Smooth muscle cell of the brain vasculature (primary cell): ENCODE results near the gene AMIGO1.

Experiments
- DNase-seq: peaks from one replicate; pipeline ENCODE4 v3.0.0-alpha.2; 2012; ENCODE audit warnings: low read depth, low spot score

Gene AMIGO1

GRCh38 chr1:109532365-109533136, 23.0 kb upstream of the AMIGO1 start:
- peak; percentile 46 for DNase-seq

- DNase-seq: no peak
Measured at GRCh38 chr1:109531826-109532364, 22.4 kb upstream of the AMIGO1 start.

GRCh38 chr1:109531380-109531779, 21.9 kb upstream of the AMIGO1 start:
- DNase-seq: no peak

- no peak for DNase-seq
Measured at GRCh38 chr1:109530457-109531087, 21.0 kb upstream of the AMIGO1 start.

- DNase-seq: no peak
Measured at GRCh38 chr1:109529881-109530456, 20.4 kb upstream of the AMIGO1 start.

GRCh38 chr1:109528712-109529111, 19.2 kb upstream of the AMIGO1 start:
- DNase-seq: no peak

GRCh38 chr1:109527846-109528695, 18.5 kb upstream of the AMIGO1 start:
- no peak for DNase-seq

- no peak for DNase-seq
Measured at GRCh38 chr1:109527098-109527811, 17.7 kb upstream of the AMIGO1 start.

GRCh38 chr1:109523706-109524105, 14.2 kb upstream of the AMIGO1 start:
- DNase-seq: no peak

GRCh38 chr1:109522026-109522425, 12.5 kb upstream of the AMIGO1 start:
- DNase-seq: no peak

- no peak for DNase-seq
Measured at GRCh38 chr1:109521002-109521951, 11.8 kb upstream of the AMIGO1 start.

GRCh38 chr1:109517337-109517736, 7.8 kb upstream of the AMIGO1 start:
- no peak for DNase-seq

GRCh38 chr1:109516872-109517271, 7.3 kb upstream of the AMIGO1 start:
- DNase-seq: no peak

GRCh38 chr1:109514846-109515245, 5.3 kb upstream of the AMIGO1 start:
- DNase-seq: no peak

GRCh38 chr1:109513110-109513710, 3.7 kb upstream of the AMIGO1 start:
- DNase-seq: no peak

GRCh38 chr1:109508873-109509175, 703 bp downstream of the AMIGO1 start:
- DNase-seq: no peak

- no peak for DNase-seq
Measured at GRCh38 chr1:109508001-109508872, 1.3 kb downstream of the AMIGO1 start.

- DNase-seq: no peak
Measured at GRCh38 chr1:109504974-109505373, 4.6 kb downstream of the AMIGO1 start.

GRCh38 chr1:109503935-109504334, 5.6 kb downstream of the AMIGO1 start:
- DNase-seq: no peak
